ENCODE data around the gene CXCL9. TPM values are rescaled to one million over a fixed set of nuclear protein-coding genes. Genes with fewer than 3 reads are reported as not detected.

The CXCL9 gene
- total and polyA plus RNA-seq, 4 donors: 0.57 to 5.2 (median 1.6) TPM

- Histone ChIP-seq H3K4me3 (no peak overlapping the region), H3K36me3 (ENCODE audit: control insufficient read depth in 4 of 4, insufficient read depth in 4 of 4, low read length in 4 of 4) (no peaks in the 10 kb centered on the region), H3K27ac (ENCODE audit: low read depth in 1 of 2, low read length in 1 of 2) (no peak overlapping the region), H3K9ac (ENCODE audit: insufficient read depth in 1 of 2, low read length in 2 of 2) (no peak overlapping the region), H3K27me3 (ENCODE audit: control insufficient read depth in 3 of 3, insufficient read depth in 3 of 3, low read length in 2 of 3) (peaks cover 0 to 6% (median 0%) of the 10 kb centered on the region in 3 donors), H3K9me3 (ENCODE audit: control insufficient read depth in 4 of 4, insufficient read depth in 3 of 4, low read length in 3 of 4) (no peaks in the 10 kb centered on the region), H3K4me1 (ENCODE audit: control insufficient read depth in 5 of 5, insufficient read depth in 5 of 5, low read length in 5 of 5) (no peaks in the 10 kb centered on the region)
- TF ChIP-seq CTCF (IDR thresholded peaks at IDR 0.05; ENCODE audit: control extremely low read depth, extremely low read depth): no peak
- WGBS, 2 donors: 97% methylated on average over 13 of the region's 13 CpGs
- ATAC-seq (ENCODE audit: insufficient read depth, low FRiP score): no peak
- DNase-seq: no peak
These were observed 3.3 kb upstream of the CXCL9 start for GRCh38 chr4:76010576-76010975.

GRCh38 chr4:76009311-76009710 is 2.0 kb upstream of the CXCL9 start:
- ATAC-seq (ENCODE audit: insufficient read depth, low FRiP score) (no peak), DNase-seq (no peak)
- Histone ChIP-seq H3K36me3 (ENCODE audit: control insufficient read depth in 4 of 4, insufficient read depth in 4 of 4, low read length in 4 of 4) (no peaks in the 10 kb centered on the region), H3K9ac (ENCODE audit: insufficient read depth in 1 of 2, low read length in 2 of 2) (no peak overlapping the region), H3K4me1 (ENCODE audit: control insufficient read depth in 5 of 5, insufficient read depth in 5 of 5, low read length in 5 of 5) (no peaks in the 10 kb centered on the region), H3K27ac (ENCODE audit: low read depth in 1 of 2, low read length in 1 of 2) (no peak overlapping the region), H3K4me3 (no peak overlapping the region), H3K27me3 (ENCODE audit: control insufficient read depth in 3 of 3, insufficient read depth in 3 of 3, low read length in 2 of 3) (peaks cover 0 to 6% (median 0%) of the 10 kb centered on the region in 3 donors), H3K9me3 (ENCODE audit: control insufficient read depth in 4 of 4, insufficient read depth in 3 of 4, low read length in 3 of 4) (no peaks in the 10 kb centered on the region)
- no peak for TF ChIP-seq CTCF (IDR thresholded peaks at IDR 0.05; ENCODE audit: control extremely low read depth, extremely low read depth)
- 66 to 84% methylated on average over 5 of the region's 5 CpGs for WGBS, 2 donors

GRCh38 chr4:76003620-76004019 is 3.7 kb downstream of the CXCL9 start:
- ATAC-seq (ENCODE audit: insufficient read depth, low FRiP score): no peak
- WGBS, 2 donors: 78 to 86% methylated on average over 3 of the region's 3 CpGs
- H3K4me3 ChIP-seq: no peak overlapping the region
- no peak overlapping the region for H3K27ac ChIP-seq (ENCODE audit: low read depth in 1 of 2, low read length in 1 of 2)
- H3K9ac ChIP-seq (ENCODE audit: insufficient read depth in 1 of 2, low read length in 2 of 2): no peak overlapping the region
- H3K9me3 ChIP-seq (ENCODE audit: control insufficient read depth in 4 of 4, insufficient read depth in 3 of 4, low read length in 3 of 4): no peaks in the 10 kb centered on the region
- TF ChIP-seq CTCF (IDR thresholded peaks at IDR 0.05; ENCODE audit: control extremely low read depth, extremely low read depth): no peak
- no peak for DNase-seq
- H3K4me1 ChIP-seq (ENCODE audit: control insufficient read depth in 5 of 5, insufficient read depth in 5 of 5, low read length in 5 of 5): no peaks in the 10 kb centered on the region
- peaks cover 0 to 10% (median 4%) of the 10 kb centered on the region in 3 donors for H3K27me3 ChIP-seq (ENCODE audit: control insufficient read depth in 3 of 3, insufficient read depth in 3 of 3, low read length in 2 of 3)
- no peaks in the 10 kb centered on the region for H3K36me3 ChIP-seq (ENCODE audit: control insufficient read depth in 4 of 4, insufficient read depth in 4 of 4, low read length in 4 of 4)

GRCh38 chr4:76003035-76003434 is 4.3 kb downstream of the CXCL9 start:
- H3K36me3 ChIP-seq (ENCODE audit: control insufficient read depth in 4 of 4, insufficient read depth in 4 of 4, low read length in 4 of 4): no peaks in the 10 kb centered on the region
- H3K9ac ChIP-seq (ENCODE audit: insufficient read depth in 1 of 2, low read length in 2 of 2): no peak overlapping the region
- no peak overlapping the region for H3K27ac ChIP-seq (ENCODE audit: low read depth in 1 of 2, low read length in 1 of 2)
- H3K4me3 ChIP-seq: no peak overlapping the region
- WGBS, 2 donors: 36 to 52% methylated on average over 2 of the region's 2 CpGs
- H3K4me1 ChIP-seq (ENCODE audit: control insufficient read depth in 5 of 5, insufficient read depth in 5 of 5, low read length in 5 of 5): no peaks in the 10 kb centered on the region
- ATAC-seq (ENCODE audit: insufficient read depth, low FRiP score): no peak
- peaks cover 0 to 10% (median 4%) of the 10 kb centered on the region in 3 donors for H3K27me3 ChIP-seq (ENCODE audit: control insufficient read depth in 3 of 3, insufficient read depth in 3 of 3, low read length in 2 of 3)
- no peaks in the 10 kb centered on the region for H3K9me3 ChIP-seq (ENCODE audit: control insufficient read depth in 4 of 4, insufficient read depth in 3 of 4, low read length in 3 of 4)
- no peak for DNase-seq
- TF ChIP-seq CTCF (IDR thresholded peaks at IDR 0.05; ENCODE audit: control extremely low read depth, extremely low read depth): no peak
